ENCODE measurements around the gene IGSF10.

The IGSF10 gene

DNA sequence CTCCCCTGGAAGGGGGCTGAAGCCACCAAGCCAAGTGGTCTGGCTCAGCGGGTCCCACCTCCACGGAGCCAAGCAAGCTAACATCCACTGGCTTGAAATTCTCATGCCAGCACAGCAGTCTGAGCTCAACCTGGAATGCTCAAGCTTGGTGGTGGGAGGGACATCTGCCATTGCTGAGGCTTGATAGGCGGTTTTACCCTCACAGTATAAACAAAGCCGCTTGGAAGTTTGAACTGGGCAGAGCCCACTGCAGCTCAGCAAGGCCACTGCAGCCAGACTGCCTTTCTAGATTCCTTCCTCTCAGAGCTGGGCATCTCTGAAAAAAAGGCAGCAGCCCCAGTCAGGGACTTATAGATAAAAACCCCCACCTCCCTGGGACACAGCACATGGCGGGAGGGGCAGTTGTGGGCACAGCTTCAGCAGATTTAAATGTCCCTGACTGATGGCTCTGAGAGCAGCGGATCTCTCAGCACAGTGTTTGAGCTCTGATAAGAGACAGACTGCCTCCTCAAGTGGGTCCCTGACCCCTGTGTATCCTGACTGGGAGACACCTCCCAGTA lies 23.2 kb upstream of the IGSF10 start:
- Histone ChIP-seq H3K9me3 (replicated peaks; ENCODE audit: low read length) (no peaks in the 10 kb centered on the region), H3K4me2 (ENCODE audit: low read length) (no peak overlapping the region), H3K36me3 (ENCODE audit: insufficient read depth, low read length) (no peaks in the 10 kb centered on the region), H3K4me1 (ENCODE audit: control insufficient read depth, insufficient read depth, low read length) (no peaks in the 10 kb centered on the region), H3K9ac (ENCODE audit: low read depth, low read length) (no peak overlapping the region), H3K4me3 (ENCODE audit: low read length) (no peak overlapping the region), H3K27me3 (ENCODE audit: control insufficient read depth, insufficient read depth, low read length) (no peaks in the 10 kb centered on the region)

DNA sequence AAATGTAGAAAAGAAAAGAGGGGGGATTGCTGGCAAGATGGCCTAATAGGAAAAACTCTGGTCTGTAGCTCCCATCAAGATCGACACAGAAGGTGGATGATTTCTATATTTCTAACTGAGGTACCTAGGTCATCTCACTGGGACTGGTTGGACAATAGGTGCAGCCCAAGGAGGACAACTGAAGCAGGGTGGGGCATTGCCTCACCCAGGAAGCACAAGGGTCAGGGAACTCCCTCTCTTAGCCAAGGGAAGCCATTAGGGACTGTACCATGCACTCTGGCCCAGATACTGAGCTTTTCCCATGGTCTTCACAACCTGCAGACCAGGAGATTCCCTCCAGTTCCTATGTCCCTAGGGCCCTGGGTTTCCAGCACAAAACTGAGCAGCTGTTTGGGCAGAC lies 22.6 kb upstream of the IGSF10 start:
- no peaks in the 10 kb centered on the region for H3K36me3 ChIP-seq (ENCODE audit: insufficient read depth, low read length)
- H3K9ac ChIP-seq (ENCODE audit: low read depth, low read length), result no peak overlapping the region
- no peak overlapping the region for H3K4me2 ChIP-seq (ENCODE audit: low read length)
- H3K9me3 ChIP-seq (replicated peaks; ENCODE audit: low read length), result no peaks in the 10 kb centered on the region
- H3K4me3 ChIP-seq (ENCODE audit: low read length), result no peak overlapping the region
- no peaks in the 10 kb centered on the region for H3K27me3 ChIP-seq (ENCODE audit: control insufficient read depth, insufficient read depth, low read length)
- no peaks in the 10 kb centered on the region for H3K4me1 ChIP-seq (ENCODE audit: control insufficient read depth, insufficient read depth, low read length)

GRCh38 chr3:151480492-151480891 lies 19.6 kb upstream of the IGSF10 start:
- no peaks in the 10 kb centered on the region for H3K9me3 ChIP-seq (replicated peaks; ENCODE audit: low read length)
- no peaks in the 10 kb centered on the region for H3K4me1 ChIP-seq (ENCODE audit: control insufficient read depth, insufficient read depth, low read length)
- no peak overlapping the region for H3K4me3 ChIP-seq (ENCODE audit: low read length)
- H3K36me3 ChIP-seq (ENCODE audit: insufficient read depth, low read length), result no peaks in the 10 kb centered on the region
- no peak overlapping the region for H3K4me2 ChIP-seq (ENCODE audit: low read length)
- H3K27me3 ChIP-seq (ENCODE audit: control insufficient read depth, insufficient read depth, low read length), result no peaks in the 10 kb centered on the region
- H3K9ac ChIP-seq (ENCODE audit: low read depth, low read length), result no peak overlapping the region

DNA sequence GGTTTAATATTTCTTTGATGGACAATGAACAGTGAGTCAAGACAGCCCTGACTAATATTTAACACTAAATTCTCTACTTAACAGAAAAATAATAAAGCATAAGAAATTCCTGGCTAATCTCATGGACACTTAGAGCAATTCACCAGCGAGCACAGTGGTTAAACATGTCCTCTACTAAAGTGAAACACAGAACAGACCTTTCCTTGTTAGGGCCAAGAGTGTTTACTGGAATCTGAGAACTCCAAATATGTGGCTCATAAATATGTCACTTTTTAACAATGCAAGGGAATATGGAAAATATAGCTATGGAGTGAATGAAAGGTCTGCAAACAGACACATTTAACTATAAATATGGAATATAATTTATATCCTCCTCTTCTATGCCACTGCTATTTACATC lies 18.6 kb upstream of the IGSF10 start:
- H3K4me1 ChIP-seq (ENCODE audit: control insufficient read depth, insufficient read depth, low read length), result no peaks in the 10 kb centered on the region
- H3K9ac ChIP-seq (ENCODE audit: low read depth, low read length), result no peak overlapping the region
- no peaks in the 10 kb centered on the region for H3K27me3 ChIP-seq (ENCODE audit: control insufficient read depth, insufficient read depth, low read length)
- H3K4me3 ChIP-seq (ENCODE audit: low read length), result no peak overlapping the region
- H3K36me3 ChIP-seq (ENCODE audit: insufficient read depth, low read length), result no peaks in the 10 kb centered on the region
- no peak overlapping the region for H3K4me2 ChIP-seq (ENCODE audit: low read length)
- no peaks in the 10 kb centered on the region for H3K9me3 ChIP-seq (replicated peaks; ENCODE audit: low read length)

GRCh38 chr3:151478335-151478697 lies 17.5 kb upstream of the IGSF10 start:
- Histone ChIP-seq H3K4me2 (ENCODE audit: low read length) (no peak overlapping the region), H3K36me3 (ENCODE audit: insufficient read depth, low read length) (no peaks in the 10 kb centered on the region), H3K27me3 (ENCODE audit: control insufficient read depth, insufficient read depth, low read length) (no peaks in the 10 kb centered on the region), H3K9me3 (replicated peaks; ENCODE audit: low read length) (no peaks in the 10 kb centered on the region), H3K9ac (ENCODE audit: low read depth, low read length) (no peak overlapping the region), H3K4me3 (ENCODE audit: low read length) (no peak overlapping the region), H3K4me1 (ENCODE audit: control insufficient read depth, insufficient read depth, low read length) (no peaks in the 10 kb centered on the region)

DNA sequence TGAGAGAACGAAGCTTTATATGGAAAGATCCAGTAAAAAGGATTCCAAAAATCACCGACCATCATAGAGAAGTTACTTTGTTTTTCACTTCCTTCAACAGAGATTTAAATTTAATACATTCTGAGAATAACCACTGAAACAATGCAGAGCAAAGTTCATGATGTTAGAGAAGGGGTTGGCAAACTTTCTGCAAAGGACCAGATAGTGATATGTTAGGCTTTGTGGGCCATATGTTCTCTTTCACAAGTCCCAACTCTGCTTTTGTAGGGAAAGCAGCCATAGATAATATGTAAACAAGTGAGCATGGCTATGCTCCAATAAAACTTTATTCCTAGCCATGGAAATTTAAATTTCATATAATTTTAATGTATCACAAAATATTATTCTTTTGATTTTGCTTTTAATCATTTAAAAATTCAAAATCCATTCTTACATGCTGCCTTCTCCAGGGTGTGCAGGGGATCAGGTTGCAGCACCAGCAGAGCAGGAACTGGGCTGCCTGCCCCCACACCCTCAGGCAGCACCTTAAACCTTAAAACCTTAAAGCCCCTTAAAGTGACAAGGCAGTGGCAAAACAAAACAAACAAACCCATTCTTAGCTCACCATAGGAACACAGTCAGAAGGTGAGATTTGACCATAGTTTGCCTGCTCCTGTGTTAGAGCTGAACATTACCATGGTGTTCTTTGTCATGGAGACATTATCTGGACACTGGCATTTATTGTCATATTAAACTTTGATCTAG lies 16.9 kb upstream of the IGSF10 start:
- H3K9me3 ChIP-seq (replicated peaks; ENCODE audit: low read length), result no peaks in the 10 kb centered on the region
- H3K36me3 ChIP-seq (ENCODE audit: insufficient read depth, low read length), result no peaks in the 10 kb centered on the region
- no peak overlapping the region for H3K4me2 ChIP-seq (ENCODE audit: low read length)
- H3K4me3 ChIP-seq (ENCODE audit: low read length), result no peak overlapping the region
- H3K27me3 ChIP-seq (ENCODE audit: control insufficient read depth, insufficient read depth, low read length), result no peaks in the 10 kb centered on the region
- H3K4me1 ChIP-seq (ENCODE audit: control insufficient read depth, insufficient read depth, low read length), result no peaks in the 10 kb centered on the region
- no peak overlapping the region for H3K9ac ChIP-seq (ENCODE audit: low read depth, low read length)

DNA sequence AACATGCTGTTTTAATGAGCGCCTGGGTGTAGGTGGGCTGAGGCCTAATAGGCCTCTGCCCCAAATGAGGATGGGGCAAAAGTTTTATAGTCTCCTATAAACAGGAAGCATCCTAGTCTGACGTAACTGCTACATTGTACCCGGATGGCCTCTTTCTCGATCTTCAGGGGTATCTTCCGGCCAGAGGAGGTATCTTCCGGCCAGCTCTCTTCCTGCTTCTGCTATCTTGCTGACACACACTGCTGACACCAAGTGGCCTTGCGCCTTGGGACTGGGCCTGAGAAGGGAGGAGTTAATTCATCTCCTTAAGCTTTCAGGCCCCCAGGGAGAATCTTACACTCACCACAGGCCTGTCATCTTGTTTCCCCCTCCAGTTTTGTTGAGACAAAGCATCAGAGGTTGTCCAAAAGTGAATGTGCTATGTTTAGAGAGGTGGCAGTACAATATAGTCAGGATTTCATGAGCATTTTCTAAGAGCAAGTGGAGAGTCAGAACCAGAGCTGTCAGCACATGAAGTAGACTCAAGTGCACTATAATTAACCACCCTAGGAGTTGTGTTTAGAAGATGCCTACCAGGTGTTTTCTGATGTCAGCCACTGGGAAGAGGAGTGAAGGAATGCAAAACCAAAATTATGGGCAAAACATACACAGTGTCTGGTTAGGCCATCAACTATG lies 15.6 kb upstream of the IGSF10 start:
- Histone ChIP-seq H3K4me2 (ENCODE audit: low read length) (no peak overlapping the region), H3K4me1 (ENCODE audit: control insufficient read depth, insufficient read depth, low read length) (no peaks in the 10 kb centered on the region), H3K27me3 (ENCODE audit: control insufficient read depth, insufficient read depth, low read length) (no peaks in the 10 kb centered on the region), H3K9ac (ENCODE audit: low read depth, low read length) (no peak overlapping the region), H3K9me3 (replicated peaks; ENCODE audit: low read length) (no peaks in the 10 kb centered on the region), H3K4me3 (ENCODE audit: low read length) (no peak overlapping the region), H3K36me3 (ENCODE audit: insufficient read depth, low read length) (no peaks in the 10 kb centered on the region)

- Histone ChIP-seq H3K27me3 (ENCODE audit: control insufficient read depth, insufficient read depth, low read length) (no peaks in the 10 kb centered on the region), H3K4me2 (ENCODE audit: low read length) (no peak overlapping the region), H3K9me3 (replicated peaks; ENCODE audit: low read length) (no peaks in the 10 kb centered on the region), H3K4me1 (ENCODE audit: control insufficient read depth, insufficient read depth, low read length) (no peaks in the 10 kb centered on the region), H3K36me3 (ENCODE audit: insufficient read depth, low read length) (no peaks in the 10 kb centered on the region), H3K4me3 (ENCODE audit: low read length) (no peak overlapping the region), H3K9ac (ENCODE audit: low read depth, low read length) (no peak overlapping the region)
These were observed 7.5 kb upstream of the IGSF10 start for GRCh38 chr3:151468284-151468917.

DNA sequence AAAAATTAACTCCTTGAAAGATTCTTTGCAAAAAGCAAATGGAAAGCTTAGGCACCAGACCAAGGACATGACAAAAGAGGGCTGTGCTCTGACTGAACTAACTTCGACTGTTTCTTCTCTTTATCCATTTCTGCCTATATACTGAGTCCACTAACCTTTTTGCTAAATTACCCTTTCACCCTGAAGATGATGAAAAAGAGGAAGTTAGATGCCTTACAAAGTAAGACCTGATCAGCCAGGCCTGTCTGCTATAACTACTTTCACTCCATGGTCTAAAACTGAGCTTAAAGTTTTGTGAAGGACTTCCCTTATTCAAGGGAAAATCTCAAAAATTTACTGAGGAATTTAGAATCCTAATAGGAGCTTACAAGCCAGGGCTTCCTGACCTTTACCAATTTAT lies 6.2 kb upstream of the IGSF10 start:
- H3K27me3 ChIP-seq (ENCODE audit: control insufficient read depth, insufficient read depth, low read length), result peaks cover 9% of the 10 kb centered on the region

DNA sequence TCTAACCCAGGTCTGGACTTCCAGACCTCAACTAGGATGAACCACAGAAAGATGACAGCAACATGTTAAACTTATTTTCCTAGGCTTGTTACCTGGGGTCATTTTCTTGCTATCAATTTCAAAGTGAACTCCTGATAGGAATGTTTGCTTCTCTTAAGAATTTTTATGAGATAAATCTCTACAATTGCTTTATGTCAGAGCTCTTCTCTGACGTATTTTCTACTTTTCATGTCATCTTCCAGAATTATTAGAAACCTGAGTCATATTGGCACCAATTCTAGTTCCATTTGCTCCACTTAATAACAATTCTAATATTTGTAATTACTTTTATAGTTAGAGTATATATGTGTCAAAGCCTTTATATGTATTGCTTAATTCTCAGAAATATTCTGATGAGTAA lies 2.1 kb upstream of the IGSF10 start:
- Histone ChIP-seq H3K27me3 (ENCODE audit: control insufficient read depth, insufficient read depth, low read length) (peaks cover 36% of the 10 kb centered on the region), H3K4me1 (ENCODE audit: control insufficient read depth, insufficient read depth, low read length) (no peaks in the 10 kb centered on the region), H3K4me2 (ENCODE audit: low read length) (no peak overlapping the region), H3K9me3 (replicated peaks; ENCODE audit: low read length) (no peaks in the 10 kb centered on the region), H3K9ac (ENCODE audit: low read depth, low read length) (no peak overlapping the region), H3K36me3 (ENCODE audit: insufficient read depth, low read length) (no peaks in the 10 kb centered on the region), H3K4me3 (ENCODE audit: low read length) (no peak overlapping the region)

More for the DNA sequence above, 6.2 kb upstream of the IGSF10 start:
- no peak overlapping the region for H3K4me3 ChIP-seq (ENCODE audit: low read length)
- H3K4me2 ChIP-seq (ENCODE audit: low read length), result no peak overlapping the region
- no peaks in the 10 kb centered on the region for H3K9me3 ChIP-seq (replicated peaks; ENCODE audit: low read length)
- no peaks in the 10 kb centered on the region for H3K4me1 ChIP-seq (ENCODE audit: control insufficient read depth, insufficient read depth, low read length)
- H3K9ac ChIP-seq (ENCODE audit: low read depth, low read length), result no peak overlapping the region
- no peaks in the 10 kb centered on the region for H3K36me3 ChIP-seq (ENCODE audit: insufficient read depth, low read length)

DNA sequence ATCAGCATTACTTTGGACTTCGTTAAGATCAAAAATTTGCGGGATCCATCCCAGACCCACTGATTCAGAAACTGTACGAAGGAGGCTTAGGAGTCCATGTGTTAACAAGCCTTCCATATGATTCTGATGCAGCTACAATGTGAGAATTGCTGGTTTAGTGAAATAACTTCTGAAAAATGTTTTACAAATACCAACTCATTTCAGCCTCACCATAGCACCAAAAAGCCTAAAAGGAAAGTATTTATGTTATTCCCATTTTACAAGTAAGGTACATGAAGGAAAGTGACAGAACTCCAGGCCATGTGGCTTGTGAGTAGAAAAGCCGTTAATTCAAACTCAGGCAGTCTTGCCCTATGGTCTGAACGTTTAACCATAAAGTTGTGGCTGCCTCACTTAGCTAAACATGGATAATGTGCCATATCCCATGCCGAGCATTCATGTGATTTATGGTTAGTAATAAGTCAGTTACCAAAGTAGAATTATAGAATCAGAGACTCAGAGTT lies 1.5 kb upstream of the IGSF10 start:
- Histone ChIP-seq H3K36me3 (ENCODE audit: insufficient read depth, low read length) (no peaks in the 10 kb centered on the region), H3K9me3 (replicated peaks; ENCODE audit: low read length) (no peaks in the 10 kb centered on the region), H3K4me2 (ENCODE audit: low read length) (no peak overlapping the region), H3K9ac (ENCODE audit: low read depth, low read length) (no peak overlapping the region), H3K4me3 (ENCODE audit: low read length) (no peak overlapping the region), H3K27me3 (ENCODE audit: control insufficient read depth, insufficient read depth, low read length) (peaks cover 36% of the 10 kb centered on the region), H3K4me1 (ENCODE audit: control insufficient read depth, insufficient read depth, low read length) (no peaks in the 10 kb centered on the region)
